ENCODE data around the gene TMEM88.
"Not testable (repeated sequence)": the region's sequence is repeated elsewhere in the genome, so short reads cannot be mapped to it uniquely, and the experiment has no call there.

Gene TMEM88

GRCh38 chr17:7854851-7855659 lies at the start of gene TMEM88:
Gene TMEM88, plus strand, starts transcription at chr17:7855066. Its CDS starts 9 bp downstream, at chr17:7855075.
- DNase-seq, result no peak

GRCh38 chr17:7806587-7806986 lies 48.3 kb upstream of the TMEM88 start:
- no peak for DNase-seq

- no peak for DNase-seq
These were observed 47.7 kb upstream of the TMEM88 start for GRCh38 chr17:7807206-7807605.

- no peak for DNase-seq
These were observed 45.6 kb upstream of the TMEM88 start for GRCh38 chr17:7809086-7809790.

GRCh38 chr17:7809791-7810343 lies 45.0 kb upstream of the TMEM88 start:
- not testable (repeated sequence) for DNase-seq

- no peak for DNase-seq
These were observed 43.6 kb upstream of the TMEM88 start for GRCh38 chr17:7811251-7811650.

- DNase-seq, result no peak
These were observed 39.9 kb upstream of the TMEM88 start for GRCh38 chr17:7814969-7815368.

- DNase-seq, result no peak
These were observed 37.8 kb upstream of the TMEM88 start for GRCh38 chr17:7816926-7817642.

- DNase-seq, result no peak
These were observed 37.3 kb upstream of the TMEM88 start for GRCh38 chr17:7817643-7817964.

- DNase-seq, result no peak
These were observed 36.8 kb upstream of the TMEM88 start for GRCh38 chr17:7818026-7818425.

GRCh38 chr17:7818746-7819645 lies 35.9 kb upstream of the TMEM88 start:
- DNase-seq, result no peak

- DNase-seq, result no peak
These were observed 34.6 kb upstream of the TMEM88 start for GRCh38 chr17:7820231-7820630.

GRCh38 chr17:7822126-7822525 lies 32.7 kb upstream of the TMEM88 start:
- no peak for DNase-seq

- DNase-seq, result no peak
These were observed 31.3 kb upstream of the TMEM88 start for GRCh38 chr17:7823581-7824001.

- DNase-seq, result no peak
These were observed 30.6 kb upstream of the TMEM88 start for GRCh38 chr17:7824021-7824924.

- no peak for DNase-seq
These were observed 29.5 kb upstream of the TMEM88 start for GRCh38 chr17:7825206-7825990.

GRCh38 chr17:7830616-7831015 lies 24.2 kb upstream of the TMEM88 start:
- DNase-seq, result no peak

- DNase-seq, result no peak
These were observed 23.6 kb upstream of the TMEM88 start for GRCh38 chr17:7831233-7831632.

- DNase-seq, result no peak
These were observed 22.4 kb upstream of the TMEM88 start for GRCh38 chr17:7832431-7832830.

- DNase-seq, result no peak
These were observed 21.7 kb upstream of the TMEM88 start for GRCh38 chr17:7833011-7833794.
